ENCODE data around the gene POLR2A.

The POLR2A gene

GRCh38 chr17:7548585-7549400 lies 64.6 kb downstream of the POLR2A start, which contains the start of gene TNFSF12:
Gene TNFSF12, plus strand, starts transcription at chr17:7549058. Its CDS starts 96 bp downstream, at chr17:7549154.
- Histone ChIP-seq H3K4me3 (ENCODE audit: low read length) (peak within 1 kb of the TSS; percentile 80), H3K27me3 (replicated peaks; ENCODE audit: control insufficient read depth, insufficient read depth, low read length) (peaks cover 1% of the 10 kb centered on the region), H3K4me1 (ENCODE audit: control insufficient read depth, insufficient read depth, low read length) (peaks cover 15% of the 10 kb centered on the region), H3K9me3 (ENCODE audit: control insufficient read depth, low read length) (no peaks in the 10 kb centered on the region), H3K36me3 (ENCODE audit: control insufficient read depth, insufficient read depth, low read length, severe bottlenecking) (no peaks in the 10 kb centered on the region), H3K9ac (ENCODE audit: low read length) (peak within 1 kb of the TSS; percentile 84)
- peak; percentile 72 for DNase-seq (ENCODE audit: low read depth)
